Hindlimb muscle (tissue), 1 donor: Measurements from ENCODE around the gene MICA. TPM values are rescaled to one million over a fixed set of nuclear protein-coding genes. Genes with fewer than 3 reads are reported as not detected.
"Not testable (repeated sequence)": the region's sequence is repeated elsewhere in the genome, so short reads cannot be mapped to it uniquely, and the experiment has no call there.

Experiments
- DNase-seq: peaks from one replicate; pipeline ENCODE4 v3.0.0-alpha.2; 2013
- polyA plus RNA-seq: library from polyadenylated mRNA; unstranded; fragments of 120-200 nt; gene quantifications from one replicate; pipeline ENCODE4 v1.2.1, GENCODE V29; 2013; ENCODE audit not compliant: insufficient read length

Gene MICA
- polyA plus RNA-seq, 1 donor: 6.7 TPM

GRCh38 chr6:31414148-31414770, 10.9 kb downstream of the MICA start:
- not testable (repeated sequence) for DNase-seq

- no peak for DNase-seq
These were observed 11.4 kb downstream of the MICA start for GRCh38 chr6:31414771-31415265.

GRCh38 chr6:31416394-31417014, 13.1 kb downstream of the MICA start:
- DNase-seq: no peak

GRCh38 chr6:31418251-31418650, 14.9 kb downstream of the MICA start:
- no peak for DNase-seq

GRCh38 chr6:31419842-31420241, 16.4 kb downstream of the MICA start:
- DNase-seq: no peak

GRCh38 chr6:31420546-31420945, 17.2 kb downstream of the MICA start:
- no peak for DNase-seq

GRCh38 chr6:31422587-31422986, 19.2 kb downstream of the MICA start:
- DNase-seq: no peak

GRCh38 chr6:31423550-31423949, 20.2 kb downstream of the MICA start:
- no peak for DNase-seq

- no peak for DNase-seq
These were observed 23.3 kb downstream of the MICA start for GRCh38 chr6:31426395-31427354.

- DNase-seq: no peak
These were observed 27.1 kb downstream of the MICA start for GRCh38 chr6:31430449-31430848.

- DNase-seq: not testable (repeated sequence)
These were observed 31.7 kb downstream of the MICA start for GRCh38 chr6:31435051-31435450.

- no peak for DNase-seq
These were observed 34.8 kb downstream of the MICA start for GRCh38 chr6:31438222-31438621.

GRCh38 chr6:31438677-31439076, 35.3 kb downstream of the MICA start:
- no peak for DNase-seq

- DNase-seq: peak; percentile 71
These were observed 38.2 kb downstream of the MICA start for GRCh38 chr6:31441365-31442267.

- no peak for DNase-seq
These were observed 43.1 kb downstream of the MICA start for GRCh38 chr6:31446481-31446880.

- DNase-seq: not testable (repeated sequence)
These were observed 43.8 kb downstream of the MICA start for GRCh38 chr6:31446999-31447789.

- no peak for DNase-seq
These were observed 47.4 kb downstream of the MICA start for GRCh38 chr6:31450751-31451150.

- no peak for DNase-seq
These were observed 49.5 kb downstream of the MICA start for GRCh38 chr6:31452859-31453258.

- DNase-seq: no peak
These were observed 49.9 kb downstream of the MICA start for GRCh38 chr6:31453259-31453658.

GRCh38 chr6:31459864-31460263, 56.5 kb downstream of the MICA start:
- not testable (repeated sequence) for DNase-seq

GRCh38 chr6:31460361-31461025, 57.1 kb downstream of the MICA start:
- no peak for DNase-seq
